ENCODE results near the gene ARID1B.

The ARID1B gene

DNA sequence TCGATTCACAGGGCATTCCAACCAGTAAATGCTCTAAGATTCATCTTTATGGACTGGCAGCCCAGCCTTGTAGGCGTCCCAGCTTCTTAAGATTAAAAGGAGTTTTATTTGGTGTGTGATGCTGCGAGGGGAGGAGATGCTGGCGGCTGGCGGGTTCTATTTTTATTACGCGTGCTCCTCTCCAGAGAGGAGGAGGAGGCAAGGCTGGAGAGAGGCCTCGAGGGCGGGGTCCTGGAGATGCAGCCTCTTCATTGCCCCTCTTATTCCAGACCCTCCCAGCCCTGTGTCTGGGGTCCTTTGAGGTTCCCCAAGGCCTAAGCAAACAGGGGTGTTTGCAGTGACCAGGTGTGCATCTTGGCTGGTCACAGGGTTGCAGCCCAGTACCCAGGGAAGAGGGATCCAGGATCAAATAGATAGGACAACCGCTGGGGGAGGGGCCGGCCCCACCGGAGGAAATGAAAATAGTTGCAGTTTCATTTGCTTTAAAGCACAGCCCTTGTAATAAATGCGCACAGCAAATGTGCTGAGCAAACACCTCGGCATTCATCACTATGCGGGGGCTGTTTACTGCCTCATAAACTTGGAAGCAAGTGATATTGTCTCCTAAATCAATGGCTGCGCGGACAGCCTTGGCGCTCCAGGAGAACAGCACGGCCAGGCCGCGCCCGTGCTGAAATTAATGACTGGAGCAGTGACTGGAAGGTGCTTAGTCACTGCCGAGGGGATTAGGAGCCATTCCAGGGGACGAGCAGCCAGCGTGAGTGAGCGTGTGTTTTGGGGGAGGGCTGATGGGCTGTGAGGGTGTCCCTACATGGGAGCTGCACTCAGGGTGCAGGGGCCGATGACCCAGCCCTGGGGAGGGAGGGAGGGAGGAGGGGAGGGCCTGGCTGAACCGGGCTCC, 463.1 kb downstream of the ARID1B start:
- TF ChIP-seq, protein P1, sequence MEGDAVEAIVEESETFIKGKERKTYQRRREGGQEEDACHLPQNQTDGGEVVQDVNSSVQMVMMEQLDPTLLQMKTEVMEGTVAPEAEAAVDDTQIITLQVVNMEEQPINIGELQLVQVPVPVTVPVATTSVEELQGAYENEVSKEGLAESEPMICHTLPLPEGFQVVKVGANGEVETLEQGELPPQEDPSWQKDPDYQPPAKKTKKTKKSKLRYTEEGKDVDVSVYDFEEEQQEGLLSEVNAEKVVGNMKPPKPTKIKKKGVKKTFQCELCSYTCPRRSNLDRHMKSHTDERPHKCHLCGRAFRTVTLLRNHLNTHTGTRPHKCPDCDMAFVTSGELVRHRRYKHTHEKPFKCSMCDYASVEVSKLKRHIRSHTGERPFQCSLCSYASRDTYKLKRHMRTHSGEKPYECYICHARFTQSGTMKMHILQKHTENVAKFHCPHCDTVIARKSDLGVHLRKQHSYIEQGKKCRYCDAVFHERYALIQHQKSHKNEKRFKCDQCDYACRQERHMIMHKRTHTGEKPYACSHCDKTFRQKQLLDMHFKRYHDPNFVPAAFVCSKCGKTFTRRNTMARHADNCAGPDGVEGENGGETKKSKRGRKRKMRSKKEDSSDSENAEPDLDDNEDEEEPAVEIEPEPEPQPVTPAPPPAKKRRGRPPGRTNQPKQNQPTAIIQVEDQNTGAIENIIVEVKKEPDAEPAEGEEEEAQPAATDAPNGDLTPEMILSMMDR (IDR thresholded peaks at IDR 0.05): no peak
- Histone ChIP-seq H3K27ac (peak overlapping the region; percentile 89), H3K4me3 (peak overlapping the region; percentile 32 to 46), H3K36me3 (no peaks in the 10 kb centered on the region), H3K27me3 (no peaks in the 10 kb centered on the region), H3K4me1 (peaks cover 3 to 74% (median 43%) of the 10 kb centered on the region in 4 donors), H3K9me3 (no peaks in the 10 kb centered on the region)
- intact Hi-C loops (cut with DNase I; ENCODE audit: low total_unique reads): no loop called here
- DNase-seq: peak; percentile 90 to 93

DNA sequence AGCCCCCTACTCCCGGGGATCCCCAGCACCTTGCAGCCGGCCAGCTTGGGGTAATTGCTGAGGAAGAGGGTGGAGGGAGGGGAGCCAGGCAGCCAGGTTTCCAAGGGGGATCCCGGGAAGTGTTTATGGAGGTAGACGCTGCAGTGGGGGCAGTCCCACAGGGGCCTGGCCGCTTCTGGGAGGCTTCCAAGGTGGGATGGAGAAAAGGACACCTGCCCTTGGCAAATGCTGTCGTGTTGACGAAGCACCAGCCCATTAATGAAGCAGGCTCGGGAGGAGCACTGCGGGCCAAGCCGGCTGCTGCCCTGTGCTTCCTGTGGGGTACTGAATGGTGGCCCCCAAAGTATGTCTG, 463.8 kb downstream of the ARID1B start:
- Histone ChIP-seq H3K9me3 (no peaks in the 10 kb centered on the region), H3K27me3 (no peaks in the 10 kb centered on the region), H3K27ac (peak overlapping the region; percentile 89), H3K36me3 (no peaks in the 10 kb centered on the region), H3K4me3 (no peak overlapping the region), H3K4me1 (peaks cover 3 to 76% (median 48%) of the 10 kb centered on the region in 4 donors)
- TF ChIP-seq, protein P1 (IDR thresholded peaks at IDR 0.05): no peak
- DNase-seq: no peak
- intact Hi-C loops (cut with DNase I; ENCODE audit: low total_unique reads): no loop called here

DNA sequence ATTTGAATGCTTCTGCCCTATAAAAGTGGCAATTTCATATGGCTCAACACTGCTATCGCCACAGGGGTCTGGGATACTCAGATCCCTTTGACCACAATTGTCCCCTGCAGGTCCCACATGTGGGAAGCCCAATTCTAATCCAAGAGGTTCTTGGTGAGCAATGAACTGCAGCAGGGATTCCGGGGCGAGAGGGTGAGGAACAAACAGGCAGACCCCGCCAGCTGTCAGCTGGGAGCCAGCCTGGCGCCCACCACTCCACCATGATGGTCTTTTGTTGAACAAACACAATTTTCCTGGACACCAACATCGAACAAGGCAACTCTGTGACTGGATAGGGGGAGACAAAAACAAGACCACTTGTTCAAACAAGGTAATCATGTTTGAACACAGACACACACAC, 465.6 kb downstream of the ARID1B start:
- intact Hi-C loops (cut with DNase I; ENCODE audit: low total_unique reads): no loop called here
- Histone ChIP-seq H3K27me3 (no peaks in the 10 kb centered on the region), H3K4me1 (peaks cover 0 to 85% (median 54%) of the 10 kb centered on the region in 4 donors), H3K4me3 (no peak overlapping the region), H3K27ac (peak overlapping the region; percentile 89), H3K9me3 (no peaks in the 10 kb centered on the region), H3K36me3 (no peaks in the 10 kb centered on the region)
- DNase-seq: no peak
- TF ChIP-seq, protein P1 (IDR thresholded peaks at IDR 0.05): no peak

DNA sequence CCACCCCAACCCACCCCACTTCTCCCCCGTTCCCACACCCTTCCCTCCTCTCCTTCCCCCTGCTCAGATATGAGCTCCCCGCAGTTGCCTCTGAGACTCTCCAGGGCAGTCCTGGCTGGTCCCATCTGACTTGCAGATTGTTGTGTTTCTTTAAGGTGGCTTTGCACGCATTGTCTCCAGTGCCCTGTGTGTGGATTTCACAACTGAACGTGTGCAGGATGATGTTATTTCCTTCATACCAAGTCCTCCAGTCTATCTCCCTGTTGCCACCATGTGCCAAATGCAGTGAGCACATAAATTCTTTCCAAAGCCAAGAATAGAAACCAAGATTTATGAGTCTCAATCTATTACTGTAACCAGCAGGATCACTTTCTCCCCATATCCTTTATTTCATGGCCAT, 467.0 kb downstream of the ARID1B start:
- intact Hi-C loops (cut with DNase I; ENCODE audit: low total_unique reads): no loop called here
- H3K4me3 ChIP-seq: no peak overlapping the region
- DNase-seq: no peak
- H3K4me1 ChIP-seq: peaks cover 0 to 80% (median 50%) of the 10 kb centered on the region in 4 donors
- peak overlapping the region; percentile 89 for H3K27ac ChIP-seq
- no peaks in the 10 kb centered on the region for H3K36me3 ChIP-seq
- no peaks in the 10 kb centered on the region for H3K9me3 ChIP-seq
- TF ChIP-seq, protein P1 (IDR thresholded peaks at IDR 0.05): no peak
- H3K27me3 ChIP-seq: no peaks in the 10 kb centered on the region

DNA sequence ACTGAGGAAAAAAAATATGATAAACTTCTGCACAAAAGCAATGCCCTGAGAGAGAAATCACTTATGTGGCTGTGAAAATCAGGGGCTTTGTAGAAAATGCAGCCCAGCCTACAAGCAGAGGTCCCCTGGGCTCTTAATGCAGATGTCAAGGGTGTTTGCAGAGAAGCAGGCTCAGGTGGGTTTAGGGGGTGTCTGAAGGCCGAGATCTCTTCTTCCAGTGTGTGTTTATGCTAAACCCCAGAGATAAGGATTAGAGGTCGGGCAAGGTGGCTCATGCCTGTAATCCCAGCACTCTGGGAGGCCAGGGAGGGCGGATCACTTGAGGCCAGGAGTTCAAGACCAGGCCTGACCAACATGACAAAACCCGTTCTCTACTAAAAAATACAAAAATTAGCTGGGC, 467.6 kb downstream of the ARID1B start:
- Histone ChIP-seq H3K27ac (peak overlapping the region; percentile 89), H3K27me3 (no peaks in the 10 kb centered on the region), H3K36me3 (no peaks in the 10 kb centered on the region), H3K4me3 (no peak overlapping the region), H3K9me3 (no peaks in the 10 kb centered on the region), H3K4me1 (peaks cover 0 to 74% (median 44%) of the 10 kb centered on the region in 4 donors)
- no peak for DNase-seq
- intact Hi-C loops (cut with DNase I; ENCODE audit: low total_unique reads): no loop called here
- TF ChIP-seq, protein P1 (IDR thresholded peaks at IDR 0.05): no peak
